ENCODE results near the gene IMPDH1.

DNA sequence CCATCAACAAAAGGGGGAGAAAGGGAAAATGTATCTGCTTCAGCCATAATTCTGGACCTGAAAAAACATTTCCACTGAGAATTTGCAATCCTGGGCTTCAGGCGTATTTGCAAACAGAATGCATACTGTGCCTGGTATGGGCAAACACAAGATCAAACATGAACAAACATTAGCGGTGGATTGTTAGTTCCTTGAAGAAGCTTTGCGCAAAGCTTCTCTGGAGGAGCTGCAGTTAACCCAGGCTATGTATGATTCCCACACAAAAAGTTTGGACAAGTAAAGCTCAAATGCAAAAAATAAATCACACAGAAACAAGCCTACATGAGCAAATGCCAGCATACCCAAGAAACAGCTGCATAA is 25.5 kb upstream of the IMPDH1 start:
- TF ChIP-seq POLR2AphosphoS5 (IDR thresholded peaks at IDR 0.05) (peak; percentile 12), POLR2A (IDR thresholded peaks at IDR 0.05) (no peak)
- TF ChIP-seq, protein P1, sequence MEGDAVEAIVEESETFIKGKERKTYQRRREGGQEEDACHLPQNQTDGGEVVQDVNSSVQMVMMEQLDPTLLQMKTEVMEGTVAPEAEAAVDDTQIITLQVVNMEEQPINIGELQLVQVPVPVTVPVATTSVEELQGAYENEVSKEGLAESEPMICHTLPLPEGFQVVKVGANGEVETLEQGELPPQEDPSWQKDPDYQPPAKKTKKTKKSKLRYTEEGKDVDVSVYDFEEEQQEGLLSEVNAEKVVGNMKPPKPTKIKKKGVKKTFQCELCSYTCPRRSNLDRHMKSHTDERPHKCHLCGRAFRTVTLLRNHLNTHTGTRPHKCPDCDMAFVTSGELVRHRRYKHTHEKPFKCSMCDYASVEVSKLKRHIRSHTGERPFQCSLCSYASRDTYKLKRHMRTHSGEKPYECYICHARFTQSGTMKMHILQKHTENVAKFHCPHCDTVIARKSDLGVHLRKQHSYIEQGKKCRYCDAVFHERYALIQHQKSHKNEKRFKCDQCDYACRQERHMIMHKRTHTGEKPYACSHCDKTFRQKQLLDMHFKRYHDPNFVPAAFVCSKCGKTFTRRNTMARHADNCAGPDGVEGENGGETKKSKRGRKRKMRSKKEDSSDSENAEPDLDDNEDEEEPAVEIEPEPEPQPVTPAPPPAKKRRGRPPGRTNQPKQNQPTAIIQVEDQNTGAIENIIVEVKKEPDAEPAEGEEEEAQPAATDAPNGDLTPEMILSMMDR (IDR thresholded peaks at IDR 0.05) = no peak
